ENCODE data around the gene PPP1R26.

DNA sequence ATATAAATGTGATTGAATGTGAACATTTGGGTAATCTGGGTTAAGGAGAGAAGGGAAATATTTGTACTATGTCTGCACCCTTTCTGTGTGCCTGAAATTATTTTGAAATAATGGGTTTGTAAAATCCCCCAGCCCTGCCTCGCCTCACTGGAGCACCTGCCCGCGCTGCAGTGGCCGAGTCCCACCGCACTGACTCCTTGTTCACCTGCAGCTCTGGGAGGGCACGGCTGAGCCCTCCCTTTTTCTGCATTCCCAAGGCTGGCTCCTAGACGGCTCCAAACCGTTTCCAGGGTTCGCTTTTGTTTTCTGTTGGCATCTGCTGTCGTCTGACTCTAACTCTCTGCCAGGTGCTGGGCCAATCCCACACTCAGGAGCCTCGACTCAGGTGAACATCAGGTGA is 17.6 kb upstream of the PPP1R26 start:
- TF ChIP-seq POLR2A (IDR thresholded peaks at IDR 0.05) (no peak), POLR2AphosphoS5 (IDR thresholded peaks at IDR 0.05; ENCODE audit: insufficient read depth in 1 of 2, low read depth in 1 of 2) (no peak)
- TF ChIP-seq, protein P1, sequence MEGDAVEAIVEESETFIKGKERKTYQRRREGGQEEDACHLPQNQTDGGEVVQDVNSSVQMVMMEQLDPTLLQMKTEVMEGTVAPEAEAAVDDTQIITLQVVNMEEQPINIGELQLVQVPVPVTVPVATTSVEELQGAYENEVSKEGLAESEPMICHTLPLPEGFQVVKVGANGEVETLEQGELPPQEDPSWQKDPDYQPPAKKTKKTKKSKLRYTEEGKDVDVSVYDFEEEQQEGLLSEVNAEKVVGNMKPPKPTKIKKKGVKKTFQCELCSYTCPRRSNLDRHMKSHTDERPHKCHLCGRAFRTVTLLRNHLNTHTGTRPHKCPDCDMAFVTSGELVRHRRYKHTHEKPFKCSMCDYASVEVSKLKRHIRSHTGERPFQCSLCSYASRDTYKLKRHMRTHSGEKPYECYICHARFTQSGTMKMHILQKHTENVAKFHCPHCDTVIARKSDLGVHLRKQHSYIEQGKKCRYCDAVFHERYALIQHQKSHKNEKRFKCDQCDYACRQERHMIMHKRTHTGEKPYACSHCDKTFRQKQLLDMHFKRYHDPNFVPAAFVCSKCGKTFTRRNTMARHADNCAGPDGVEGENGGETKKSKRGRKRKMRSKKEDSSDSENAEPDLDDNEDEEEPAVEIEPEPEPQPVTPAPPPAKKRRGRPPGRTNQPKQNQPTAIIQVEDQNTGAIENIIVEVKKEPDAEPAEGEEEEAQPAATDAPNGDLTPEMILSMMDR (IDR thresholded peaks at IDR 0.05), result no peak
